Sigmoid colon (tissue), 3 donors: ENCODE results near the gene RPS19.

Experiments
- POLR2A ChIP-seq, 2 donors: fragments of 450-650 bp; IDR thresholded peaks; one replicate each; pipeline ENCODE4 v1.6.1; 2016; ENCODE audit warnings: antibody characterized with exemption in 2 of 2, mild to moderate bottlenecking in 2 of 2, moderate library complexity in 2 of 2
- TF ChIP-seq, protein P1 (sequence below), 4 experiments: fragments of 450-650 bp in 3 of 4; fragments of 200-600 bp in 1 of 4; IDR thresholded peaks; one replicate each; pipeline ENCODE4 v1.5.1; 2016 to 2019; ENCODE audit warnings: antibody characterized with exemption in 4 of 4, mild to moderate bottlenecking in 3 of 4, moderate library complexity in 2 of 4

DNA sequence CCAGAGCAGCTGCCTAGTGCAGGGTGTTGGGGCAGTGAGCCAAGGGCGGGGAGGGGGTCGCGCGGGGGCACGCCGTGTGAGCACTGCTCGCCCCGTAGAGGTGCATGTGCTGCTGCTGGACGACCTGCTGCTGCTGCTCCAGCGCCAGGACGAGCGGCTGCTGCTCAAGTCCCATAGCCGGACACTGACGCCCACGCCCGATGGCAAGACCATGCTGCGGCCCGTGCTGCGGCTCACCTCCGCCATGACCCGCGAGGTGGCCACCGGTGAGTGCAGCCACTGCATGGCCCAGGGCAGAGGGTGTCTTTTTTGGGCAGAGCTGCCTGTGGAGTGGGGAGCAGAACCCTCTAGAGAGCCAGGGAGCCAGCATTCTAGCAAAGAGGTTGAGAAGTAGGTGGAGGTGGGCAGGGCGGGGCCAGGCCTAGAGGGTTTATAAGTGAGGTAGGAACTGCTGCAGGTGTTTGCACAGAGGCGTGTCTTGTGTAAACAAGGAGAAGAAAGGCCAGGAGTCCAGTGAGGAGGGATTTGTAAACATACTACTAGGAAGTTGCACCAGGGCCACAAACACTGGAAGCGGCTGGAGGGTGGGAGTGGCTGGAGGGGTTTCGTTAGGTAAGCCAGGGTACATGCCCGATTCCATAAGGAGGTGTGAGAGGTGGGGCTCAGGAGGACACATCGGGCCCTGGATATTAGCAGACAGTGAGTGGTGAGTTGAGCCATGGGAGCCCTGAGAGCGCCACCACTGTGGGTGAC, 44.2 kb downstream of the RPS19 start:
- TF ChIP-seq, protein P1, sequence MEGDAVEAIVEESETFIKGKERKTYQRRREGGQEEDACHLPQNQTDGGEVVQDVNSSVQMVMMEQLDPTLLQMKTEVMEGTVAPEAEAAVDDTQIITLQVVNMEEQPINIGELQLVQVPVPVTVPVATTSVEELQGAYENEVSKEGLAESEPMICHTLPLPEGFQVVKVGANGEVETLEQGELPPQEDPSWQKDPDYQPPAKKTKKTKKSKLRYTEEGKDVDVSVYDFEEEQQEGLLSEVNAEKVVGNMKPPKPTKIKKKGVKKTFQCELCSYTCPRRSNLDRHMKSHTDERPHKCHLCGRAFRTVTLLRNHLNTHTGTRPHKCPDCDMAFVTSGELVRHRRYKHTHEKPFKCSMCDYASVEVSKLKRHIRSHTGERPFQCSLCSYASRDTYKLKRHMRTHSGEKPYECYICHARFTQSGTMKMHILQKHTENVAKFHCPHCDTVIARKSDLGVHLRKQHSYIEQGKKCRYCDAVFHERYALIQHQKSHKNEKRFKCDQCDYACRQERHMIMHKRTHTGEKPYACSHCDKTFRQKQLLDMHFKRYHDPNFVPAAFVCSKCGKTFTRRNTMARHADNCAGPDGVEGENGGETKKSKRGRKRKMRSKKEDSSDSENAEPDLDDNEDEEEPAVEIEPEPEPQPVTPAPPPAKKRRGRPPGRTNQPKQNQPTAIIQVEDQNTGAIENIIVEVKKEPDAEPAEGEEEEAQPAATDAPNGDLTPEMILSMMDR (IDR thresholded peaks at IDR 0.05): no peak
- TF ChIP-seq POLR2A (IDR thresholded peaks at IDR 0.05): peak in 1 of 2 donors; percentile 41
